ENCODE data around the gene L3MBTL3.

GRCh38 chr6:130070792-130071191 lies 52.4 kb downstream of the L3MBTL3 start:
- TF ChIP-seq CTCF (IDR thresholded peaks at IDR 0.05 in 2 of 3, conservative IDR thresholded peaks at IDR 0.05 in 1 of 3; ENCODE audit: borderline replicate concordance in 1 of 3, insufficient read depth in 1 of 3, low read depth in 2 of 3, low read length in 2 of 3) (no peak), RAD21 (IDR thresholded peaks at IDR 0.05; ENCODE audit: low read depth) (no peak), JUND (IDR thresholded peaks at IDR 0.05) (no peak), POLR2A (IDR thresholded peaks at IDR 0.05; ENCODE audit: borderline replicate concordance, extremely low read depth, insufficient read depth, insufficient read length) (no peak), ATF3 (IDR thresholded peaks at IDR 0.05) (no peak), ZNF274 (IDR thresholded peaks at IDR 0.05; ENCODE audit: low read depth, low read length) (no peak), POLR2AphosphoS5 (IDR thresholded peaks at IDR 0.05; ENCODE audit: low read depth, low read length) (no peak), ELF1 (IDR thresholded peaks at IDR 0.05; ENCODE audit: borderline replicate concordance, low read depth) (no peak), SIN3A (IDR thresholded peaks at IDR 0.05; ENCODE audit: low read depth) (no peak), EZH2 (IDR thresholded peaks at IDR 0.05) (no peak), FOSL1 (IDR thresholded peaks at IDR 0.05; ENCODE audit: low read depth) (no peak)

Measured in HCT116 (cell line).